ENCODE results near the gene SLC35E3.

Gene SLC35E3

GRCh38 chr12:68771223-68771925 is 25.4 kb downstream of the SLC35E3 start:
- DNase-seq: peak in 1 of 2 donors; percentile 13

GRCh38 chr12:68772714-68773113 is 26.7 kb downstream of the SLC35E3 start:
- DNase-seq: no peak

- no peak for DNase-seq
Measured at GRCh38 chr12:68773582-68773981, 27.6 kb downstream of the SLC35E3 start.

GRCh38 chr12:68775121-68775630 is 29.2 kb downstream of the SLC35E3 start:
- no peak for DNase-seq

- DNase-seq: no peak
Measured at GRCh38 chr12:68776976-68777610, 31.1 kb downstream of the SLC35E3 start.

- no peak for DNase-seq
Measured at GRCh38 chr12:68779280-68779679, 33.3 kb downstream of the SLC35E3 start.

GRCh38 chr12:68780731-68781130 is 34.8 kb downstream of the SLC35E3 start:
- DNase-seq: no peak

GRCh38 chr12:68781728-68782127 is 35.8 kb downstream of the SLC35E3 start:
- DNase-seq: no peak

- DNase-seq: peak; percentile 91 to 92
Measured at GRCh38 chr12:68784015-68784414, 38.0 kb downstream of the SLC35E3 start.

GRCh38 chr12:68785358-68785757 is 39.4 kb downstream of the SLC35E3 start:
- DNase-seq: peak; percentile 84 to 91

- DNase-seq: no peak
Measured at GRCh38 chr12:68785823-68786222, 39.8 kb downstream of the SLC35E3 start.

- DNase-seq: peak in 1 of 2 donors; percentile 30
Measured at GRCh38 chr12:68786929-68787328, 41.0 kb downstream of the SLC35E3 start.

GRCh38 chr12:68788554-68789143 is 42.7 kb downstream of the SLC35E3 start:
- DNase-seq: no peak

GRCh38 chr12:68789144-68789878 is 43.3 kb downstream of the SLC35E3 start:
- peak in 1 of 2 donors; percentile 21 for DNase-seq

GRCh38 chr12:68790081-68790951 is 44.3 kb downstream of the SLC35E3 start:
- DNase-seq: no peak

GRCh38 chr12:68790952-68791234 is 44.9 kb downstream of the SLC35E3 start:
- DNase-seq: no peak

GRCh38 chr12:68791897-68792481 is 46.0 kb downstream of the SLC35E3 start:
- no peak for DNase-seq

GRCh38 chr12:68792952-68793351 is 47.0 kb downstream of the SLC35E3 start:
- peak; percentile 63 to 85 for DNase-seq

GRCh38 chr12:68793436-68793835 is 47.5 kb downstream of the SLC35E3 start:
- DNase-seq: no peak

- DNase-seq: no peak
Measured at GRCh38 chr12:68793975-68794652, 48.1 kb downstream of the SLC35E3 start.

GRCh38 chr12:68794653-68795251 is 48.8 kb downstream of the SLC35E3 start:
- DNase-seq: no peak
